Embryonic facial prominence (tissue), 1 donor: ENCODE data around the gene LRRD1.
"Not testable (repeated sequence)": the region's sequence is repeated elsewhere in the genome, so short reads cannot be mapped to it uniquely, and the experiment has no call there.

ENCODE experiments used
- DNase-seq: peaks from one replicate; pipeline ENCODE4 v3.0.0-alpha.2; 2016; ENCODE audit errors: extremely low spot score

LRRD1 gene

GRCh38 chr7:92141161-92141560 lies 37.8 kb downstream of the LRRD1 start:
- DNase-seq: no peak

GRCh38 chr7:92137557-92137956 lies 41.4 kb downstream of the LRRD1 start:
- DNase-seq: no peak

GRCh38 chr7:92135052-92135889 lies 43.7 kb downstream of the LRRD1 start:
- peak; percentile 33 for DNase-seq

DNA sequence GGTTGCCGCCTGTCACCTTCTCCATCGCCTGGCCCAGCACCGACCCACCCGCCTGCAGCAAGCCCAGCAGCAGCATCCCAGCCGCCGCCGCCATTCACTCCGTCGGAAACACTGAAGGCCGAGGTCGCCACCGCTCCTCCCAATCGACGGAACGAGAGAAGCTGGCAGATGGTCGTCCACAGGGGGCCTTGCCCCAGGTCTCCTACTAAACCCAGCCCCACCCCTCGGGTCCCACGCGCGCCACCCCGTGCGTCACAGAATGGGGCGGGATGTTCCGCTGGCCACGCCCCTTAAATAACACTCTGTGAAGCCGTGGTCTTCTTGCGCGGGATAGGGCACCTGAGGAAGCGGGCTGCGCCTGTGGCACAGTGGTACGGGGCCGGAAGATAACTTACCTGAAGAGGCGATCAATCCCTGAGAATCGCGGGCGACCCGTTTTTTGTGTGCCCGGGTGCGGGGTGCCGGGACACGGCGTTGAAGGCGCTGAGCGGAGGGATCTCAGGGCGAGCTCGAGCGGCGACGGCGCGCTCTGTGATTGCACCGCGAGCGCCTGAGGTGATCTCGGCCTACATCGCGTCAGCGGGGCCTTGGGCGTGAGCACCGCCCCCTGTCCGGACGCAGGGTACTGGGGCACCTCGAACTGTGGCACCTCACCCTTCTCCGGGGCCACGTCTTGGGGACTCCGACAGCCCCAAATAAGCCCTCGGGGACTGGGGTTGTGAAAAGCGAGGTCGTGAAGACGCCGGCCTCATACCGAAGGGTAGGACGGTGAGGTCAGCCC lies 44.5 kb downstream of the LRRD1 start, which contains the start of gene CYP51A1:
CYP51A1 (minus strand) TSS at position 207 of the 781 bp plus-strand sequence; CDS start at position 94, 113 bp downstream.
- peak; percentile 85 for DNase-seq

DNA sequence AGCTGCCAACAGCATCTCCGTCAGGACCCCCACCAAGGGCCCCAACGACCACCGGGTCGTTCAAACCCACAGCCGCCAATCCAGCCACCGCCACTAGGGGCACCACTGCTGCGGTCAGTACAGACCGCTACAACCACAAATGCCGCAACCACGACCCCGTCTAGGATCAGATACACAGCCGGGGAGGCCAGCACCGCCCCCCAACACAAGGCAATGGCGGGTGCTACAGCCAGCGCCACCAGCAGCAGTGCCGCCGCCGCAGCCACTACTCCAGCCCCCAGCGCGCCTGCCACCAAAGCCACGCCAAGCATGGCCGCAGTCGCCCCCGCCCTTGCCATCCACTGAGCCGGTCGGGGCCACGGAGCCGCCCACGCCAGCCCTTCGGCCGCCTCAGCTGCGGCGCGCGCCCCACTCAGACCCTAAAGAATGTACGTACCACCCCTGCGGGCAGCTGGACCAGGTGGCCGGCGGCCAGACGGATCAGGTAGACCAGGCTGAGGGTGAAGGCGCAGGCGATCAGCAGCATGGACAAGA lies 45.1 kb downstream of the LRRD1 start:
- peak; percentile 64 for DNase-seq

DNA sequence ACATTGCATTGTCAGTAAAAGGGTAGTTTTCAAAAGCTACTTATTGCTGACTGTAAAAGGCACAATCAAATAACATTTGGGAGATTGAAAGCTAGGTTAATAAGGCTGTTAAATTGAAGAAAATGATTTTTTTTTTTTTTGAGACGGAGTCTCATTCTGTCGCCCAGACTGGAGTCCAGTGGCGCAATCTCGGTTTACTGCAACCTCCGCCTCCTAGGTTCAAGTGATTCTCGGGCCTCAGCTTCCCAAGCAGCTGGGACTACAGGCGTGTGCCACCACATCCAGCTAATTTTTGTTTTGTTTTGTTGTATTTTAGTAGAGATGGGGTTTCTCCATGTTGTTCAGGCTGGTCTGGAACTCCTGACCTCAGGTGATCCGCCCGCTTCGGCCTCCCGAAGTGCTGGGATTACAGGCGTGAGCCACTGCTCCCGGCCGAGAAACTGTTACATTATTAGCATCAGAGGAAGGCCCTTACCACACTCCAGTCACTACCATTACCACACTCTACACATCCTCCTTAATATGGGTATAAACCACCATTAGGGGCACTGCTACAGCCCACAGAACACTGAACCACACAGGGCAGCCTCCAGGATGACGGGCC lies 45.7 kb downstream of the LRRD1 start:
- no peak for DNase-seq

DNA sequence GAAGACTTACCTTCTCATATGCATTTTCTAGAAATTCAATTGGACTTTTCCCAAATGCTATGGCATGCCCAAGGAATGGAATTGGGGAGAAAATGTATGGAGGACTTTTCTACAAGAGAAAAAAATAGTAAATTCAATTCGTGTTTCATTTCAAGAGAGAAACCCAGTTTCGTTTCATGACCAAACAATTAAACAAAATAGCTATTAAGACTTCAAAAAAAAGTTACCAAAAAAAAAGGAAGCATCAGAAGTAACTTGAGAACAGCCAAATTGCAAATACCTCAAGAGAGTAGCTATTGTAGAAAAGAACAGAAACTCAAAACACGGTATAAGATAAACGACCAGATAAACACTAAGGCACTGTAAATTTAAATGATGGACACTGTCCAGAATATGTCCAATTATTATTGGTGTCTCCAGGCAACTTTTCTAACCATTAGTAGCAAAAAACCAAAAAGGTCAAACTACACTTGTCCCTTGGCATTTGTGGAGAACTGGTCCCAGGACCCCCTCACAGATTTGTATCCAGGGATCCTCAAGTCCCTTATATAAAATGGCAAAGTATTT lies 47.1 kb downstream of the LRRD1 start:
- DNase-seq: no peak

DNA sequence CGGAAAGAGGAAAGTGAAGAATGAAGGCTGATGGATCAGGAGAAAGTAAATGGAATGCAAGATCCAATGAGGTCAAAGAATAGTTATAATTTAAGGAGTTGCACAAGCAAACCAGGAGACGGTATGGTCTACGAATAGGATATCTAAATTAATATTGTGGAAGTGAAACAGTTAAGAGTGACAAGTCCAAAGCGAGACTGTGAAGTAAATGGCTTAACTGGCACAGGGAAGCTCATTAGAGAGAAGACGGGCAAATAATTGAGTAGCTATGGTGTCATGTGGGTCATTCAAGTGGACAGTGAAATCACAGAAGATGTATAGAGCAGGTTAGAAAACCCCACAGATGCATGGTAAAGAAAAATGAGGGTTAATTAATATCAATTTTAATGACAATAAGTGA lies 47.8 kb downstream of the LRRD1 start:
- DNase-seq: no peak

- no peak for DNase-seq
These were observed 57.3 kb downstream of the LRRD1 start for GRCh38 chr7:92121681-92122080.

GRCh38 chr7:92119213-92119759 lies 59.7 kb downstream of the LRRD1 start:
- DNase-seq: no peak

GRCh38 chr7:92116949-92117348 lies 62.0 kb downstream of the LRRD1 start:
- no peak for DNase-seq

DNA sequence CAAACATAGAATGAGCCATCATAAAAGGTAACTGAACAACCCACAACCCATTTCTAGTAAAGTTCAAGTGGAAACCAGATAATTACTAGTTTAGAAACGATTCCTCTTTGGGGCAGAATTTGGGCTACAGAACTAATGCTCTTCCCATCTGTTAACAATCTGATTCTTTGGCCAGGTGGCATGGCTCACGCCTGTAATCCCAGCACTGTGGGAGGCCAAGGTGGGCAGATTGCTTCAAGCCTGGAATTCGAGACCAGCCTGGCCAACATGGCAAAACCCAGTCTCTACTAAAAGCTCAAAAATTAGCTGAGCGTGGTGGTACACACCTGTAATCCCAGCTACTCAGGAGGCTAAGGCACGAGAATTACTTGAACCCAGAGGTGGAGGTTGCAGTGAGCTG lies 63.1 kb downstream of the LRRD1 start:
- no peak for DNase-seq

- DNase-seq: no peak
These were observed 68.1 kb downstream of the LRRD1 start for GRCh38 chr7:92110857-92111256.

GRCh38 chr7:92108821-92109220 lies 70.1 kb downstream of the LRRD1 start:
- no peak for DNase-seq

- DNase-seq: not testable (repeated sequence)
These were observed 76.1 kb downstream of the LRRD1 start for GRCh38 chr7:92102862-92103261.

DNA sequence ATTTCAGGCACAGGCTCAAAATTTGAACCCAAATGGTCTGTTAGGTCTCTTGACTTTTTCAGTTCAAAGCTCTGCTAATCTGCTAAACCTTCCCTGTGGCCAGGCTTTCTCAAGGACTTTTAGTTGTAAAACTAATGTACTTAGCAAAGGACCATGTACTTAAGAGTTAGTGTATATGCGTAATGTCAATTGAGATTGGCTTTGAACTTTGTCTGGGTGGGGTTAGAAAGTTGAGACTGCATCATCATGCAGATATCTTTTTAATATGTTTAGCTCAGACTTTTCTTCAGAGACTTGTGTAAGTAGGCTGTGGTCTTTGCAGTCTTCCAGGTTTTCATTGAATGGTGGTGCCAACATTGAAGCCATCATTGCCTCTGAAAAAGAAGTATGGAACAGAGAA lies 78.4 kb downstream of the LRRD1 start:
- DNase-seq: no peak

DNA sequence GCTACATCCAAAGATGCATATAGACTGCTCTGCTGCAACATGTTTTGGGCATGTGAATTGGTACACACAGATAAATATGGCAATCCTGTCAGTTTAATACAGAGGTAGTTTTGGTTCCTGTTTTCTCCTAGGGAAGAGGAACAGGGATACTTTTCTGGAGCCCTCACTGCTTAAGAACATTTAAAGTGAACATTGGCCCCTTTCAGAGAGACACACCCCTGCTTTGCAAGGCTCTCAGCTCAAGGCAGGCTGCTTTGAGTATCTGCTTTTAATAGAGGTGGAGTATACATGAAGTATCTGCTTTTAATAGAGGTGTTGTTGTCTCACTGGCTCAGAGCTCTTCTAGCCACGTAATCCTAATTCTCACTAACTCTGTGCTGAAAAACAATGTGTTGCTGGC lies 83.6 kb downstream of the LRRD1 start:
- no peak for DNase-seq
